BE2C (cell line): Measurements from ENCODE around the gene MSLN. TPM values are rescaled to one million over a fixed set of nuclear protein-coding genes. Genes with fewer than 3 reads are reported as not detected.
"Not testable (repeated sequence)": the region's sequence is repeated elsewhere in the genome, so short reads cannot be mapped to it uniquely, and the experiment has no call there.

ENCODE experiments used
- DNase-seq: peaks from one replicate; pipeline ENCODE4 v3.0.0-alpha.2; 2020
- H3K27me3 ChIP-seq: fragments of 250-450 bp; sonication (Bioruptor Pico); 2 replicates; pipeline ENCODE4 v1.5.1; 2020; ENCODE audit warnings: mild to moderate bottlenecking
- H3K36me3 ChIP-seq: fragments of 250-450 bp; sonication (Bioruptor Pico); 2 replicates; pipeline ENCODE4 v1.5.1; 2020; ENCODE audit warnings: mild to moderate bottlenecking
- H3K4me1 ChIP-seq: fragments of 250-450 bp; sonication (Bioruptor Pico); 2 replicates; pipeline ENCODE4 v1.5.1; 2020
- H3K4me3 ChIP-seq: 2 replicates; pipeline ENCODE4 v1.5.1; 2011; ENCODE audit warnings: low read depth, low read length
- H3K9me3 ChIP-seq: fragments of 250-450 bp; sonication (Bioruptor Pico); 2 replicates; pipeline ENCODE4 v1.5.1; 2020
- CTCF ChIP-seq: IDR thresholded peaks from 2 replicates; pipeline ENCODE4 v1.5.1; 2012; ENCODE audit warnings: mild to moderate bottlenecking, low read depth, low read length
- polyA plus RNA-seq: library from polyadenylated mRNA; unstranded; fragments of >200 nt; gene quantifications from one replicate; pipeline ENCODE4 v1.2.1, GENCODE V29; 2012; ENCODE audit warnings: low read depth, missing spikeins; ENCODE audit not compliant: insufficient read length, insufficient read depth

Gene MSLN
- polyA plus RNA-seq = not detected

- no peak within 1 kb of the TSS for H3K4me3 ChIP-seq
- H3K9me3 ChIP-seq = no peaks in the 10 kb centered on the region
- DNase-seq = no peak
- H3K27me3 ChIP-seq = no peaks in the 10 kb centered on the region
- no peak for TF ChIP-seq CTCF
- H3K36me3 ChIP-seq = no peaks in the 10 kb centered on the region
- no peaks in the 10 kb centered on the region for H3K4me1 ChIP-seq
Observed at GRCh38 chr16:760545-761343, at the start of gene MSLN. MSLN (plus strand) TSS chr16:760734; CDS start chr16:762681, 1,947 bp downstream.

- Histone ChIP-seq H3K9me3 (no peaks in the 10 kb centered on the region), H3K36me3 (no peaks in the 10 kb centered on the region), H3K27me3 (no peaks in the 10 kb centered on the region), H3K4me3 (no peak overlapping the region), H3K4me1 (peaks cover 30% of the 10 kb centered on the region)
- no peak for DNase-seq
- TF ChIP-seq CTCF = no peak
Observed at GRCh38 chr16:711084-711483, 49.5 kb upstream of the MSLN start.

GRCh38 chr16:711548-712320, 48.8 kb upstream of the MSLN start:
- DNase-seq = peak; percentile 92
- Histone ChIP-seq H3K36me3 (peaks cover 1% of the 10 kb centered on the region), H3K4me1 (peaks cover 35% of the 10 kb centered on the region), H3K27me3 (no peaks in the 10 kb centered on the region), H3K9me3 (no peaks in the 10 kb centered on the region), H3K4me3 (no peak overlapping the region)
- TF ChIP-seq CTCF = peak; percentile 86

- peaks cover 38% of the 10 kb centered on the region for H3K4me1 ChIP-seq
- TF ChIP-seq CTCF = peak; percentile 41
- not testable (repeated sequence) for H3K9me3 ChIP-seq, H3K36me3 ChIP-seq, H3K27me3 ChIP-seq, H3K4me3 ChIP-seq
- DNase-seq = peak; percentile 75
Observed at GRCh38 chr16:712740-713250, 47.7 kb upstream of the MSLN start.

GRCh38 chr16:714079-714478, 46.5 kb upstream of the MSLN start:
- no peak for TF ChIP-seq CTCF
- Histone ChIP-seq H3K9me3 (no peaks in the 10 kb centered on the region), H3K4me1 (peaks cover 38% of the 10 kb centered on the region), H3K27me3 (no peaks in the 10 kb centered on the region), H3K36me3 (peaks cover 5% of the 10 kb centered on the region), H3K4me3 (no peak overlapping the region)
- no peak for DNase-seq
